A549 treated with RU486 at 1 μM for 4 hours (cell line): ENCODE results near the gene KIF1C. TPM values are rescaled to one million over a fixed set of nuclear protein-coding genes. Genes with fewer than 3 reads are reported as not detected.

ENCODE experiments used
- total RNA-seq: library from RNA; stranded (reverse); fragments of 200-300 nt; extraction: Qiagen RNA extraction; gene quantifications from 5 replicates; pipeline ENCODE4 v1.2.3, GENCODE V29; 2022; ENCODE audit warnings: low read depth

Gene KIF1C
- total RNA-seq: 100 to 115 TPM (median 110 TPM) in 5 replicates

GRCh38 chr17:4997302-4998026, at the start of gene KIF1C, which contains the start of gene INCA1:
Gene KIF1C (plus strand): TSS chr17:4997950. CDS start chr17:5000247, 2,297 bp downstream.
Gene INCA1 (minus strand): TSS chr17:4997522. CDS start chr17:4994437, 3,085 bp downstream.

GRCh38 chr17:4948166-4948930, 49.4 kb upstream of the KIF1C start, which contains the start of gene PFN1:
Gene PFN1 (minus strand): TSS chr17:4948530. CDS start chr17:4948394, 136 bp downstream.

GRCh38 chr17:4950746-4951204, 47.0 kb upstream of the KIF1C start, which contains the start of gene ENO3:
Gene ENO3 (plus strand): TSS chr17:4951119. CDS start chr17:4951830, 711 bp downstream.

GRCh38 chr17:4967539-4968485, 29.9 kb upstream of the KIF1C start, which contains the start of gene SPAG7:
Gene SPAG7 (minus strand): TSS chr17:4967817. CDS start chr17:4967804, 13 bp downstream.

GRCh38 chr17:4986951-4987766, 10.6 kb upstream of the KIF1C start, which contains the start of gene CAMTA2:
Gene CAMTA2 (minus strand): TSS chr17:4987675. CDS start chr17:4986222, 1,453 bp downstream.

GRCh38 chr17:5035315-5035714, 37.6 kb downstream of the KIF1C start, which contains the start of gene SLC52A1:
Gene SLC52A1 (minus strand): TSS chr17:5035426. CDS start chr17:5034606, 820 bp downstream.

Other genes with a start within 250 kb of the KIF1C start
- gene TM4SF5, start 226.1 kb upstream of the KIF1C start, total RNA-seq: 0.41 to 1.1 TPM (median 0.82 TPM) in 5 replicates
- 0.35 to 1.5 TPM (median 1.1 TPM) in 5 replicates for gene VMO1, start 211.6 kb upstream of the KIF1C start, total RNA-seq
- gene GLTPD2, start 209.0 kb upstream of the KIF1C start, total RNA-seq: 0.14 to 0.15 TPM in 2 of 5 replicates, not detected in the others
- gene PSMB6, start 201.8 kb upstream of the KIF1C start, total RNA-seq: 461 to 534 TPM (median 480 TPM) in 5 replicates
- gene PLD2, start 190.8 kb upstream of the KIF1C start, total RNA-seq: 18.4 to 25.8 TPM (median 22.8 TPM) in 5 replicates
- gene MINK1, start 164.6 kb upstream of the KIF1C start, total RNA-seq: 42.8 to 59.3 TPM (median 56.3 TPM) in 5 replicates
- 0.15 to 0.35 TPM (median 0.30 TPM) in 5 replicates for gene C17orf107, start 98.4 kb upstream of the KIF1C start, total RNA-seq
- gene CHRNE, start 94.9 kb upstream of the KIF1C start, total RNA-seq: 0.05 to 0.15 TPM (median 0.08 TPM) in 3 of 5 replicates, not detected in the others
- not detected in 5 replicates for gene GP1BA, start 65.7 kb upstream of the KIF1C start, total RNA-seq
- 51.1 to 79.7 TPM (median 75.4 TPM) in 5 replicates for gene SLC25A11, start 57.9 kb upstream of the KIF1C start, total RNA-seq
- gene RNF167, start 57.7 kb upstream of the KIF1C start, total RNA-seq: 88.1 to 164 TPM (median 124 TPM) in 5 replicates
- 2,878 to 3,154 TPM (median 3,052 TPM) in 5 replicates for gene PFN1, start 49.4 kb upstream of the KIF1C start, total RNA-seq
- 50.7 to 68.1 TPM (median 55.2 TPM) in 5 replicates for gene ENO3, start 46.8 kb upstream of the KIF1C start, total RNA-seq
- 72.8 to 95.3 TPM (median 75.3 TPM) in 5 replicates for gene SPAG7, start 30.1 kb upstream of the KIF1C start, total RNA-seq
- 20.9 to 36.6 TPM (median 32.9 TPM) in 5 replicates for gene CAMTA2, start 10.3 kb upstream of the KIF1C start, total RNA-seq
- gene INCA1, start 428 bp upstream of the KIF1C start, total RNA-seq: 1.4 to 3.1 TPM (median 1.6 TPM) in 5 replicates
- gene SLC52A1, start 37.5 kb downstream of the KIF1C start, total RNA-seq: 0.41 to 1.00 TPM (median 0.51 TPM) in 5 replicates
- gene ZFP3, start 80.5 kb downstream of the KIF1C start, total RNA-seq: 0.71 to 0.99 TPM (median 0.95 TPM) in 5 replicates
- gene ZNF232, start 113.9 kb downstream of the KIF1C start, total RNA-seq: 4.5 to 5.0 TPM (median 4.6 TPM) in 5 replicates
- gene USP6, start 118.1 kb downstream of the KIF1C start, total RNA-seq: 0.02 to 0.05 TPM (median 0.03 TPM) in 3 of 5 replicates, not detected in the others
- gene ZNF594, start 193.9 kb downstream of the KIF1C start, total RNA-seq: 0.90 to 1.9 TPM (median 1.6 TPM) in 5 replicates
- gene SCIMP, start 236.9 kb downstream of the KIF1C start, total RNA-seq: not detected in 5 replicates